Articular chondrocyte of knee joint (primary cell): ENCODE data around the gene FBXW10. TPM values are rescaled to one million over a fixed set of nuclear protein-coding genes. Genes with fewer than 3 reads are reported as not detected.

Experiments
- small RNA-seq: library from RNA; depleted of rRNA; stranded (forward); fragments of <200 nt; gene quantifications from one replicate; pipeline ENCODE3, GENCODE V24; 2012
- total RNA-seq: library from RNA; depleted of rRNA; stranded (reverse); fragments of >200 nt; gene quantifications from 2 replicates; pipeline ENCODE4 v1.2.3, GENCODE V29; 2012

Gene FBXW10
- total RNA-seq, result under 0.01 TPM in 1 of 2 replicates, not detected in the other

GRCh38 chr17:18743699-18744421, at the start of gene FBXW10:
TSS of gene FBXW10 (plus strand) at chr17:18744054. CDS start at chr17:18744245, 191 bp downstream.

GRCh38 chr17:18780991-18781718, 37.3 kb downstream of the FBXW10 start, which contains the start of gene TVP23B:
TSS of gene TVP23B (plus strand) at chr17:18781183. CDS start at chr17:18781294, 111 bp downstream.

Small RNAs within 50 kb of the gene (small RNA-seq; reads per million reads assigned to genes)
- gene AC026271.4, result not detected

Other genes starting within 250 kb of the FBXW10 start
- gene TBC1D28, start 99.7 kb upstream of the FBXW10 start, total RNA-seq, result not detected in 2 replicates
- 6.1 and 6.6 TPM in 2 replicates for gene FOXO3B, start 61.7 kb upstream of the FBXW10 start, total RNA-seq
- 61.1 and 66.0 TPM in 2 replicates for gene TVP23B, start 37.1 kb downstream of the FBXW10 start, total RNA-seq
- gene PRPSAP2, start 114.1 kb downstream of the FBXW10 start, total RNA-seq, result 29.1 and 30.2 TPM in 2 replicates
- under 0.01 TPM in 1 of 2 replicates, not detected in the other for gene SLC5A10, start 208.1 kb downstream of the FBXW10 start, total RNA-seq